Erythroblast (primary cell): ENCODE data around the gene NCAPD2.

Experiments
- GATA1 ChIP-seq: IDR thresholded peaks from 2 replicates; pipeline ENCODE4 v1.6.1; 2011; ENCODE audit warnings: low read depth, mild to moderate bottlenecking, control low read depth, low read length, moderate library complexity
- POLR2A ChIP-seq: IDR thresholded peaks from 2 replicates; pipeline ENCODE4 v1.6.1; 2011; ENCODE audit warnings: mild to moderate bottlenecking, low read length

DNA sequence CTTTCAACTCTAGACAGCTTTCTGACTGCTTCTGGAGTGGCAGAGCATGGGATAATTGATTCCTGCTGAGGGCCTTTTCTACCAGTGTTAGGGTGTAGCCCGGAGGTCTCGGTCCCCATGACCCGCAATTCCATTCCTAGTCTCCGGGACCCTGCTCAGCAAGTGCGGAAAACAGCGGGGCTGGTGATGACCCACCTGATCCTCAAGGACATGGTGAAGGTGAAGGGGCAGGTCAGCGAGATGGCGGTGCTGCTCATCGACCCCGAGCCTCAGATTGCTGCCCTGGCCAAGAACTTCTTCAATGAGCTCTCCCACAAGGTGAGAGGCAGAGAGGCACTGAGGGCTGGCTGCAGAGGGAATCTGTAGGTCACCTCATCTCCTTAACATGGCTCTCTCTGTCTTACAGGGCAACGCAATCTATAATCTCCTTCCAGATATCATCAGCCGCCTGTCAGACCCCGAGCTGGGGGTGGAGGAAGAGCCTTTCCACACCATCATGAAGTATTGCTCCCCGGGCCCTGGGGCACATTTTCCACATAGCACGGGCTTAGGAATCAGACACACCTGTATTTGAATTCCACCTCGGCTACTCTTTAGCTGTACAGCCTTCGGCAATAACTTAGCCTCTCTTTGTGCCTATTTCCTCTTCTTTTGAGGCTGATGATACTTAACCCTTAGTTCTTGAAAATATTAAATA lies 34.8 kb downstream of the NCAPD2 start:
- TF ChIP-seq POLR2A: no peak
- TF ChIP-seq GATA1: no peak
